GM23338 (cell line): ENCODE results near the gene GIPC2. TPM values are rescaled to one million over a fixed set of nuclear protein-coding genes. Genes with fewer than 3 reads are reported as not detected.

Source experiments
- ATAC-seq: fragments of 200-7000 bp; cut with Tn5 transposase; 3 replicates; pipeline ENCODE4 v1.9.1; 2020
- DNase-seq: peaks from one replicate; pipeline ENCODE4 v3.0.0-alpha.2; 2015; ENCODE audit warnings: low spot score
- H2AFZ ChIP-seq: fragments of 200-600 bp; sonication (generic); 2 replicates; pipeline ENCODE4 v1.8.0; 2016; ENCODE audit warnings: antibody characterized with exemption, mild to moderate bottlenecking, moderate library complexity
- H3F3A ChIP-seq: fragments of 200-600 bp; sonication (generic); replicated peaks from 2 replicates; pipeline ENCODE4 v1.8.0; 2017; ENCODE audit warnings: antibody characterized with exemption, mixed run types, low read depth
- H3K27ac ChIP-seq: fragments of 200-600 bp; sonication (generic); 2 replicates; pipeline ENCODE4 v1.6.1; 2016; ENCODE audit warnings: low read depth
- H3K27me3 ChIP-seq: fragments of 200-600 bp; sonication (generic); 2 replicates; pipeline ENCODE4 v1.8.0; 2016; ENCODE audit warnings: mild to moderate bottlenecking, mixed run types, moderate library complexity; ENCODE audit not compliant: insufficient read depth
- H3K36me3 ChIP-seq: fragments of 200-600 bp; sonication (generic); 2 replicates; pipeline ENCODE4 v1.8.0; 2016; ENCODE audit warnings: mild to moderate bottlenecking; ENCODE audit not compliant: insufficient read depth
- H3K4me1 ChIP-seq: fragments of 200-600 bp; sonication (generic); 2 replicates; pipeline ENCODE4 v1.8.0; 2016; ENCODE audit warnings: mild to moderate bottlenecking, moderate library complexity; ENCODE audit not compliant: insufficient read depth
- H3K4me2 ChIP-seq: fragments of 200-600 bp; sonication (generic); 2 replicates; pipeline ENCODE4 v1.7.1; 2017; ENCODE audit warnings: mixed run types
- H3K4me3 ChIP-seq: fragments of 200-600 bp; sonication (generic); 2 replicates; pipeline ENCODE4 v1.6.1; 2016; ENCODE audit warnings: mixed run types
- H3K79me2 ChIP-seq: fragments of 200-600 bp; sonication (generic); replicated peaks from 2 replicates; pipeline ENCODE4 v1.8.0; 2017; ENCODE audit warnings: mild to moderate bottlenecking; ENCODE audit not compliant: insufficient read depth
- H3K9me2 ChIP-seq: fragments of 200-600 bp; sonication (generic); 2 replicates; pipeline ENCODE4 v1.8.0; 2017; ENCODE audit not compliant: insufficient read depth
- H4K20me1 ChIP-seq: fragments of 200-600 bp; sonication (generic); replicated peaks from 2 replicates; pipeline ENCODE4 v1.8.0; 2017; ENCODE audit warnings: mild to moderate bottlenecking; ENCODE audit not compliant: insufficient read depth
- H3K27ac Mint-ChIP-seq: 2 replicates; pipeline ENCODE4 v1.8.0; 2020; ENCODE audit warnings: inconsistent platforms, mild to moderate bottlenecking, moderate library complexity, mixed read lengths
- H3K27me3 Mint-ChIP-seq: 3 replicates; pipeline ENCODE4 v1.8.0; 2022; ENCODE audit warnings: low read depth, mild to moderate bottlenecking, moderate library complexity, mixed read lengths, inconsistent platforms; ENCODE audit not compliant: insufficient read depth, poor library complexity
- H3K36me3 Mint-ChIP-seq: 3 replicates; pipeline ENCODE4 v1.8.0; 2021; ENCODE audit warnings: low read depth, mild to moderate bottlenecking, inconsistent platforms, moderate library complexity, mixed read lengths
- H3K4me1 Mint-ChIP-seq: 3 replicates; pipeline ENCODE4 v1.8.0; 2020; ENCODE audit warnings: mild to moderate bottlenecking, inconsistent platforms, mixed read lengths
- H3K4me3 Mint-ChIP-seq: 3 replicates; pipeline ENCODE4 v1.8.0; 2021; ENCODE audit warnings: moderate library complexity, mild to moderate bottlenecking, inconsistent platforms, mixed read lengths
- H3K9me3 Mint-ChIP-seq: 3 replicates; pipeline ENCODE4 v1.8.0; 2020; ENCODE audit warnings: moderate library complexity, mild to moderate bottlenecking, inconsistent platforms, mixed read lengths
- CREB1 ChIP-seq: fragments of 250-450 bp; sonication (Bioruptor Pico); IDR thresholded peaks from 2 replicates; pipeline ENCODE4 v1.5.0; 2020; ENCODE audit warnings: low read depth, mild to moderate bottlenecking, moderate library complexity
- EZH2 ChIP-seq: fragments of 200-600 bp; sonication (generic); IDR thresholded peaks from one replicate; pipeline ENCODE4 v1.8.0; 2017; ENCODE audit warnings: antibody characterized with exemption, mild to moderate bottlenecking, low read depth; ENCODE audit not compliant: unreplicated experiment
- EZH2phosphoT487 ChIP-seq: fragments of 200-600 bp; sonication (generic); IDR thresholded peaks from one replicate; pipeline ENCODE4 v1.8.1; 2018; ENCODE audit warnings: antibody characterized with exemption; ENCODE audit not compliant: unreplicated experiment
- POLR2AphosphoS5 ChIP-seq: IDR thresholded peaks from 2 replicates; pipeline ENCODE4 v1.6.1; 2016; ENCODE audit warnings: antibody characterized with exemption, low read depth
- ZNF114 ChIP-seq: fragments of 250-450 bp; sonication (Bioruptor Pico); IDR thresholded peaks from 2 replicates; pipeline ENCODE4 v1.5.0; 2020; ENCODE audit warnings: mild to moderate bottlenecking, moderate library complexity
- polyA plus RNA-seq: library from polyadenylated mRNA; unstranded; fragments of >200 nt; fragmentation: Nextera tagmentation; extraction: Ambion mirVana; gene quantifications from 2 replicates; pipeline ENCODE4 v1.2.1, GENCODE V29; 2016
- total RNA-seq: library from RNA; depleted of rRNA; stranded (reverse); fragments of >200 nt; shearing (Covaris generic); gene quantifications from 2 replicates; pipeline ENCODE4 v1.2.3, GENCODE V29; 2014
- TF ChIP-seq, protein P1 (sequence below): IDR thresholded peaks from one replicate; pipeline ENCODE4 v1.6.1; 2018; ENCODE audit warnings: antibody characterized with exemption; ENCODE audit not compliant: unreplicated experiment

The GIPC2 gene
- total and polyA plus RNA-seq, 2 experiments from 2014 or later = 1.2 to 1.5 TPM

GRCh38 chr1:78006521-78006920, 39.2 kb upstream of the GIPC2 start:
- H3K4me1 Mint-ChIP-seq = peaks cover 22% of the 10 kb centered on the region
- ATAC-seq = no peak

DNA sequence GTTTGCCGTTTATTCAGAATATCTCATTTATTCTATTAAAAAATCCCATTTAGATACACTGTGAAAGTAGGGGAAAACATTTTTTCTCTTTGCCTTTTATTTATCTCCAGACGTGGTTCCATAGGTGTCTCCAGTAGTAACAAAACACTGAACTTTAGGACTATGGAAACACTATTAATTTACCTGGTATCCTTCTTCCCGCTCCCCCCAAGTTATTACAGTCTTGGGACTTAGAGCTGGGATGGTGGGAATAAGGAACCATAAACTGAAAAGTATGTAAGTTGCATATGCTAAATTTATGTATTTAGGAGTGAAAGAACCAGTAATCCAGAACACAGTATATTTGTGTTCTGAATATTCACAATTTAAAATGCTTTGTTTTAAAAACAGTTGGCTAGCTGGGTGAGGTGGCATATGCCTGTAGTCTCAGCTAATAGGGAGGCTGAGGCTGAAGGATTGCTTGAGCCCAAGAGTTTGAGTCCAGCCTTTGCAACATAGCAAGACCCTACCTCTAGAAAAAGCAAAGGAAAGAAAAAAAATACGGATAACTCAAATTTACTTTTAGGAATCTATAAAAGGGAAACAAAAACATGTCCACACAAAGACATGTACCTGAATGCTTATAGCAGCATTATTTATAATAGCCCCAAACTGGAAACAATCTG, 38.0 kb upstream of the GIPC2 start:
- H2AFZ ChIP-seq = no peak overlapping the region
- Mint-ChIP-seq H3K4me1 (peaks cover 18% of the 10 kb centered on the region), H3K4me3 (no peak overlapping the region), H3K27ac (no peak overlapping the region), H3K36me3 (no peaks in the 10 kb centered on the region), H3K9me3 (peaks cover 2% of the 10 kb centered on the region; the same call in 1 of the 3 replicates), H3K27me3 (peaks cover 6% of the 10 kb centered on the region)
- no peaks in the 10 kb centered on the region for H3K36me3 ChIP-seq
- no peak overlapping the region for H3K4me2 ChIP-seq
- H3K79me2 ChIP-seq = no peaks in the 10 kb centered on the region
- H3K27ac ChIP-seq = no peak overlapping the region
- H3K4me1 ChIP-seq = peaks cover 18% of the 10 kb centered on the region
- no peaks in the 10 kb centered on the region for H3F3A ChIP-seq
- no peak overlapping the region for H3K4me3 ChIP-seq
- DNase-seq (no peak), ATAC-seq (no peak)
- H3K27me3 ChIP-seq = no peaks in the 10 kb centered on the region
- H3K9me2 ChIP-seq = no peaks in the 10 kb centered on the region
- no peaks in the 10 kb centered on the region for H4K20me1 ChIP-seq
- no peak for TF ChIP-seq ZNF114 (CRISPR knock-in tag)
- no peak for TF ChIP-seq EZH2
- no peak for TF ChIP-seq POLR2AphosphoS5
- no peak for TF ChIP-seq CREB1
- no peak for TF ChIP-seq EZH2phosphoT487

More at GRCh38 chr1:78006521-78006920, 39.2 kb upstream of the GIPC2 start:
- no peak overlapping the region for H2AFZ ChIP-seq
- H3K27me3 ChIP-seq = no peaks in the 10 kb centered on the region
- 0 out of 3 replicates have a peak overlapping the region, but pooled peaks have one; percentile 21 for H3K4me3 Mint-ChIP-seq
- H3K4me2 ChIP-seq = no peak overlapping the region
- no peak overlapping the region for H3K27ac Mint-ChIP-seq
- no peaks in the 10 kb centered on the region for H3K36me3 ChIP-seq
- H3K9me2 ChIP-seq = no peaks in the 10 kb centered on the region
- H3K4me1 ChIP-seq = peaks cover 22% of the 10 kb centered on the region
- no peaks in the 10 kb centered on the region for H3F3A ChIP-seq
- H3K4me3 ChIP-seq = no peak overlapping the region
- no peak overlapping the region for H3K27ac ChIP-seq
- H3K27me3 Mint-ChIP-seq = peaks cover 5% of the 10 kb centered on the region
- TF ChIP-seq, protein P1, sequence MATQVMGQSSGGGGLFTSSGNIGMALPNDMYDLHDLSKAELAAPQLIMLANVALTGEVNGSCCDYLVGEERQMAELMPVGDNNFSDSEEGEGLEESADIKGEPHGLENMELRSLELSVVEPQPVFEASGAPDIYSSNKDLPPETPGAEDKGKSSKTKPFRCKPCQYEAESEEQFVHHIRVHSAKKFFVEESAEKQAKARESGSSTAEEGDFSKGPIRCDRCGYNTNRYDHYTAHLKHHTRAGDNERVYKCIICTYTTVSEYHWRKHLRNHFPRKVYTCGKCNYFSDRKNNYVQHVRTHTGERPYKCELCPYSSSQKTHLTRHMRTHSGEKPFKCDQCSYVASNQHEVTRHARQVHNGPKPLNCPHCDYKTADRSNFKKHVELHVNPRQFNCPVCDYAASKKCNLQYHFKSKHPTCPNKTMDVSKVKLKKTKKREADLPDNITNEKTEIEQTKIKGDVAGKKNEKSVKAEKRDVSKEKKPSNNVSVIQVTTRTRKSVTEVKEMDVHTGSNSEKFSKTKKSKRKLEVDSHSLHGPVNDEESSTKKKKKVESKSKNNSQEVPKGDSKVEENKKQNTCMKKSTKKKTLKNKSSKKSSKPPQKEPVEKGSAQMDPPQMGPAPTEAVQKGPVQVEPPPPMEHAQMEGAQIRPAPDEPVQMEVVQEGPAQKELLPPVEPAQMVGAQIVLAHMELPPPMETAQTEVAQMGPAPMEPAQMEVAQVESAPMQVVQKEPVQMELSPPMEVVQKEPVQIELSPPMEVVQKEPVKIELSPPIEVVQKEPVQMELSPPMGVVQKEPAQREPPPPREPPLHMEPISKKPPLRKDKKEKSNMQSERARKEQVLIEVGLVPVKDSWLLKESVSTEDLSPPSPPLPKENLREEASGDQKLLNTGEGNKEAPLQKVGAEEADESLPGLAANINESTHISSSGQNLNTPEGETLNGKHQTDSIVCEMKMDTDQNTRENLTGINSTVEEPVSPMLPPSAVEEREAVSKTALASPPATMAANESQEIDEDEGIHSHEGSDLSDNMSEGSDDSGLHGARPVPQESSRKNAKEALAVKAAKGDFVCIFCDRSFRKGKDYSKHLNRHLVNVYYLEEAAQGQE = no peak
- no peak for TF ChIP-seq CREB1
- no peaks in the 10 kb centered on the region for H3K36me3 Mint-ChIP-seq
- H4K20me1 ChIP-seq = no peaks in the 10 kb centered on the region
- DNase-seq = no peak
- H3K9me3 Mint-ChIP-seq = peaks cover 2% of the 10 kb centered on the region; the same call in 1 of the 3 replicates
- no peaks in the 10 kb centered on the region for H3K79me2 ChIP-seq
